Upper lobe of left lung (tissue), 6 donors: ENCODE measurements around the gene AP2A2. TPM values are rescaled to one million over a fixed set of nuclear protein-coding genes. Genes with fewer than 3 reads are reported as not detected.

ENCODE experiments used
- ATAC-seq, 2 donors: fragments of 200-7000 bp; cut with Tn5 transposase; one replicate each; pipeline ENCODE4 v1.9.1; 2022; ENCODE audit warnings: mild to moderate bottlenecking in 2 of 2, moderate library complexity in 2 of 2; ENCODE audit not compliant: low FRiP score in 2 of 2
- DNase-seq, 2 donors: peaks; one replicate each; pipeline ENCODE4 v3.0.0-alpha.2; 2019 to 2020
- H3K27ac ChIP-seq, 4 donors: fragments of 200-600 bp; sonication (generic); one replicate each; pipeline ENCODE4 v1.5.1; 2016 to 2019
- H3K27me3 ChIP-seq, 4 donors: fragments of 200-600 bp; sonication (generic); one replicate each; pipeline ENCODE4 v1.5.1; 2017 to 2019
- H3K36me3 ChIP-seq, 4 donors: fragments of 200-600 bp; sonication (generic); one replicate each; pipeline ENCODE4 v1.5.1; 2016 to 2019
- H3K4me1 ChIP-seq, 4 donors: fragments of 200-600 bp; sonication (generic); one replicate each; pipeline ENCODE4 v1.5.1; 2018 to 2019
- H3K4me3 ChIP-seq, 4 donors: fragments of 200-600 bp; sonication (generic); one replicate each; pipeline ENCODE4 v1.5.1; 2017 to 2019; ENCODE audit warnings: mild to moderate bottlenecking in 2 of 4, moderate library complexity in 1 of 4
- H3K9me3 ChIP-seq, 4 donors: fragments of 200-600 bp; sonication (generic); one replicate each; pipeline ENCODE4 v1.5.1; 2018 to 2019
- CTCF ChIP-seq, 6 experiments: fragments of 450-650 bp in 4 of 6; fragments of 200-600 bp in 2 of 6; sonication (generic) in 2 of 6; IDR thresholded peaks; one replicate each; pipeline ENCODE4 v1.5.1; 2016 to 2019; ENCODE audit warnings: antibody characterized with exemption in 6 of 6
- EP300 ChIP-seq, 4 donors: sonication (generic); formaldehyde crosslinking; IDR thresholded peaks; one replicate each; pipeline ENCODE4 v1.5.1; 2017; ENCODE audit warnings: antibody characterized with exemption in 4 of 4, control low read depth in 2 of 4
- POLR2A ChIP-seq, 4 donors: fragments of 450-650 bp; IDR thresholded peaks; one replicate each; pipeline ENCODE4 v1.5.1; 2016 to 2017; ENCODE audit warnings: antibody characterized with exemption in 4 of 4, mild to moderate bottlenecking in 2 of 4
- POLR2AphosphoS5 ChIP-seq, 2 donors: sonication (generic); formaldehyde crosslinking; IDR thresholded peaks; one replicate each; pipeline ENCODE4 v1.5.1; 2017; ENCODE audit warnings: antibody characterized with exemption in 2 of 2
- WGBS, 2 donors: methylation state at CpG; one replicate each; pipeline ENCODE4 v1.1.5; 2017 to 2018; 5-methylcytosine and 5-hydroxymethylcytosine counted together
- total RNA-seq, 6 donors: library from RNA; depleted of rRNA in 4 of 6; stranded (reverse); fragments of >200 nt in 4 of 6; gene quantifications; one replicate each; pipeline versions ENCODE4 v1.1.0 to v1.2.1, GENCODE V29; 2016 to 2021
- donor health status: DM: no; HTN: no; CAD: no; lungs with moderate emphysema.
- donor health status: DM: no; HTN: yes; CAD: no; lungs with severe emphysema.

Gene AP2A2
- total RNA-seq, 6 donors from 2014 or later, result 55.7 to 273 (median 103) TPM

DNA sequence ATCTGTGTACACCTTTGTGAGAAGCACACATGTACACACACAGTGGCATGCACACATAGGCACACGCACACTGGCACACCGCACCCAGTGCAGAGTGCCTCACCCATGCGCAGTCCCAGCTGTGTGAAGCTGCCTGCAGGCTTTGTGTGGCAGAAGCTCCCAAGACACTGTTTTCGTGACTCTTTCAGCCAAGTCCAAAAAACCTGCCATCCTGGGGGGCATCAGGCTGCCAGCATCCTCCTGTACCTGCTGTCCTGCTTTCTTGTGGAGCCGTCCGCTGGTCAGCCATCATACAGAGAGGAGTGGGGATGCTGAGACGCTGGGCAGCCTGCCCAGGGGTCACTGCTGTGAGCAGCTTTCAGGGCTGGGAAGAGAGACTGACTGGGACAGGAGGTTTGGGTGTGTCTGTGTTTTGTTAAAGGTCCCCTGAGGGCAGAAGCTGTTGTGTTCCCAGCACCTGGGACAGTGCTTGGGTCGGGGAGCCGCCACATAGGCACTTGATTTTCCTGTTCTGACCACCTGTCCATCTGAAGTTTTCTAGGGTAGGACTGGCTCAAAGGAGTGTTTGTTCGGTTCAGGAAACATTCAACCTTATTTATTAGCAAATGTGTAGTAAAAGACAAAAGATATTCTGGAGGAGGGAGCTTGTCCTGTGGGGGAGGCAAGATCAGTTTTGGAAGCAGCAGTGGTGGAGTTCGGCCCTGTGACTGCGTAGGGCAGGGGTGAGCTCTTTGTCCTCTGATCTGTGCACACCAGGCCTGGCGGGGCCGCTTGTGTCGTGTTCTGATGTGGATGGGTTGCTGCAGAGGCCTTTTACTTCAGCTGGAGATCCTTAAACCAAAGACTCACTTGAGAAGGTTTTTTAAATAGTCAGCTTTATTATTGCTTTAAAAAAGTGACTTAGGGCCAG lies 29.7 kb downstream of the AP2A2 start:
- no peak overlapping the region for H3K4me3 ChIP-seq
- H3K36me3 ChIP-seq, result peaks cover 0 to 20% (median 15%) of the 10 kb centered on the region in 4 donors
- H3K9me3 ChIP-seq, result no peaks in the 10 kb centered on the region
- 77% methylated on average over 8 to 15 of the region's 15 CpGs for WGBS, 2 donors
- no peak for DNase-seq
- peak overlapping the region in 1 of 4 donors; percentile 32 for H3K27ac ChIP-seq
- no peak for TF ChIP-seq POLR2A (IDR thresholded peaks at IDR 0.05)
- TF ChIP-seq POLR2AphosphoS5 (IDR thresholded peaks at IDR 0.05), result no peak
- TF ChIP-seq EP300 (IDR thresholded peaks at IDR 0.05), result no peak
- no peak for TF ChIP-seq CTCF (IDR thresholded peaks at IDR 0.05)
- ATAC-seq, result no peak
- H3K4me1 ChIP-seq, result peaks cover 26 to 38% (median 35%) of the 10 kb centered on the region in 4 donors
- H3K27me3 ChIP-seq, result no peaks in the 10 kb centered on the region

GRCh38 chr11:957212-957920 lies 31.7 kb downstream of the AP2A2 start:
- TF ChIP-seq POLR2AphosphoS5 (IDR thresholded peaks at IDR 0.05), result no peak
- no peak for TF ChIP-seq POLR2A (IDR thresholded peaks at IDR 0.05)
- TF ChIP-seq EP300 (IDR thresholded peaks at IDR 0.05), result no peak
- no peak for TF ChIP-seq CTCF (IDR thresholded peaks at IDR 0.05)
- Histone ChIP-seq H3K4me1 (peaks cover 20 to 31% (median 28%) of the 10 kb centered on the region in 4 donors), H3K36me3 (peaks cover 0 to 40% (median 33%) of the 10 kb centered on the region in 4 donors), H3K27ac (no peak overlapping the region), H3K9me3 (no peaks in the 10 kb centered on the region), H3K4me3 (no peak overlapping the region), H3K27me3 (no peaks in the 10 kb centered on the region)
- WGBS, 2 donors, result 88 to 94% methylated on average over 11 of the region's 11 CpGs
- ATAC-seq (no peak), DNase-seq (no peak)

GRCh38 chr11:958101-958500 lies 32.4 kb downstream of the AP2A2 start:
- H3K27me3 ChIP-seq, result no peaks in the 10 kb centered on the region
- no peak overlapping the region for H3K4me3 ChIP-seq
- ATAC-seq (no peak), DNase-seq (no peak)
- TF ChIP-seq CTCF (IDR thresholded peaks at IDR 0.05) (no peak), POLR2A (IDR thresholded peaks at IDR 0.05) (no peak), EP300 (IDR thresholded peaks at IDR 0.05) (no peak), POLR2AphosphoS5 (IDR thresholded peaks at IDR 0.05) (no peak)
- H3K4me1 ChIP-seq, result peaks cover 14 to 25% (median 22%) of the 10 kb centered on the region in 4 donors
- no peaks in the 10 kb centered on the region for H3K9me3 ChIP-seq
- WGBS, 2 donors, result 91 to 94% methylated on average over 7 of the region's 7 CpGs
- H3K27ac ChIP-seq, result no peak overlapping the region
- H3K36me3 ChIP-seq, result peaks cover 0 to 47% (median 37%) of the 10 kb centered on the region in 4 donors

- Histone ChIP-seq H3K9me3 (no peaks in the 10 kb centered on the region), H3K27ac (no peak overlapping the region), H3K4me1 (peaks cover 7 to 15% (median 12%) of the 10 kb centered on the region in 4 donors), H3K36me3 (peaks cover 0 to 56% (median 44%) of the 10 kb centered on the region in 4 donors), H3K27me3 (no peaks in the 10 kb centered on the region), H3K4me3 (no peak overlapping the region)
- no peak for ATAC-seq
- peak in 1 of 2 donors; percentile 72 for DNase-seq
- WGBS, 2 donors, result 86 to 89% methylated on average over 14 of the region's 14 CpGs
- no peak for TF ChIP-seq POLR2A (IDR thresholded peaks at IDR 0.05)
- no peak for TF ChIP-seq CTCF (IDR thresholded peaks at IDR 0.05)
- no peak for TF ChIP-seq POLR2AphosphoS5 (IDR thresholded peaks at IDR 0.05)
- TF ChIP-seq EP300 (IDR thresholded peaks at IDR 0.05), result no peak
Measured at GRCh38 chr11:959027-959426, 33.4 kb downstream of the AP2A2 start.
